ENCODE measurements around the gene TINAGL1.

Gene TINAGL1

DNA sequence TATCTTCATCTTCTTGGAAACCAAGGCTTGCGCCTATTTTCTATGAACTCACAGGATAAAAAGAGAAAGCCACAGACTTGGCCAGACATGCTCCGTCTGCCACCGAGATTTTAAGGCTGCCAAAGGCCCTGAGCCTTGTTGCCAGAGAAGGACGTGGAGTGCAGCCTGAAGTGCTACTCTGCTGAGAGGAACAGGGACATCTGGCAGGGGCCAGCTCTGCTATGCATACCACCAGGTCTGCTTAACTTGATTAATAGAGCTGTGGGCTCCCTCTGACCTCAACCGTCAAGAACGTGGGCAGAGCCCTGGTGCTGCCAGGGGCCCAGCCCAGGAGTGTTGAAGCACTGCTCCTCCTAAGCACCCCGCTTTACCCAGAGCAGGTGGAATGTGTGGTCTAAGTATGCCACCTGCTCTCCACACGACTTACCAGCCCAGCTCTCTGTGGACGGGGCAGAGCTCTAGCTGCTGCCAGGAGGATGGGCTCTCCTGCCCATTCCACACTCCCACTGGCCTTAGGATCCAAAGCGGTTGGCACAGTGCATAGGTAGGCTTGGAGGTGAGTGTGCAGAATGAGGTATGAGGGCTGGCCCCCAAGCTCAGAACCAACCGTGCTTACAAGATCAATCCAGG, 51.7 kb downstream of the TINAGL1 start:
- no peak for DNase-seq (ENCODE audit: low read depth)

DNA sequence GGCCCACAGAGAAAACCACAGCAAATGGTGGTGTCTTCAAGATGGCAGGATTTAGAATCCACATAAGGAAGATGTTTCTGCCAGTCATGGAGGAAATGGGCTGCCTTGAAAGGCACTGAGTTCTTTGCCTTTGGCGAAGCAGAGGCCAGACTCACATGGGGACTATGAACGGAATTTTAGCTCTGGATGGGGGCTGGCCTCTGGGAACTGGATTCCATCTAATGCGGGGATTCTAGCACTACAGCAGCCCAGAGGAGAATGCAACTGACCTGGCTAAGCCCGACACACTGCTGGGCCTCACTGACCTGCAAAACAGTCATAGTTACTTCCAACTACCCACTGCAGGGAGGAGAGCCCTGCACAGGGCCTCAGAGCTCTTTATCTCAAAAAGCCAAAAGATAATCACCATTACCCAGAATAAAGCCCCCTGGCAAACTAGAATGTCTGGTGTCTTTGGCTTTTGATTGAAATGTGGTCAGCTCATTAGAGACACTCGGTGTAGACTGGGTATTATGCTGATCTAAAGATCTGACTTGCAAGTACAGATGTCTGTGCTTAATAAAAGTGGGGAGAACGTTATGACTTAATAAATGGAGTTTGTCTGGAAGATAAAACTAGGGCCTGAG, 52.7 kb downstream of the TINAGL1 start:
- DNase-seq (ENCODE audit: low read depth): no peak

DNA sequence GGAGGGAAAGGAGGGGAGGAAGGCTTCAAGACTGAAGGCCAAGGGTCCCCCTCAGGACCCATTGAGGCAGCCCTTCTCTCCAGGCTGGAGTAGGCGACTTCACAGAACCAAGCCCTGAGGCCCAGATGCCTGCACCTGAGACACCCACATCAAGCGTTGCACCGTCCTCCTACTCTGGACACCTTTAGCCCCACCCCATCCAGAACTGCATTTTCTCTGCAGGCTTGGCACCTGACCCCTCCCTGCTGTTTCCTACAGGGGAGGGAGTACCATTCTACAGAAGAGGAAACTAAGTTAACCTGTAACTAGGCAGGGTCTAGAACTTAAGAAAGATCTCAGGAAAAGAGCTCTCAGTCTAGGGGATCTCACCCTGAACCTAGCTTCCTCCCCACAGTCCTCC, 56.3 kb downstream of the TINAGL1 start:
- DNase-seq (ENCODE audit: low read depth): no peak

DNA sequence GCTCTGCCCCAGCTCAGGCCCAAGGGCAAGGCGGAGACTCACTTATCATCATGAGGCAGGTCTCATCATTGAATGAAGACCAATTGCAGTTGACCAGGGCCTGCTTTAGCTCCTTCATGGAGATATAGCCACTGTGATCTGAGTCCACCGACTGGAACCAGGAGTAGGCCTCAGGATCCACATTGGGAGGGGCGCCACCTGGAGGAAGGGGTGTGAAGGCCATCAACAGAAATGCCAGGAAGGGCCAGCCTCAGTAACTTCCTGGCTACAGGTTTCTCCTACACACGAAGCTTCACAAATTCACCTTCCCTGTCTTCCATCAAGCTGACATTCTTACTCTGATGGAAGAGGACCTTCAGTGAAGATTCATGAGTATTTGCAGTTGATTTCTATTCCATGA, 56.8 kb downstream of the TINAGL1 start:
- DNase-seq (ENCODE audit: low read depth): no peak
